HCT116 (cell line): ENCODE measurements around the gene FURIN. TPM values are rescaled to one million over a fixed set of nuclear protein-coding genes. Genes with fewer than 3 reads are reported as not detected.

Experiments used
- ATAC-seq: fragments of 200-7000 bp; cut with Tn5 transposase; 2 replicates; pipeline ENCODE4 v1.9.1; 2020; ENCODE audit warnings: mild to moderate bottlenecking, moderate library complexity
- BruUV-seq: library from RNA; stranded (reverse); fragments of 400-500 nt; replicated peaks from 2 replicates; lab custom pipeline; 2021; lab: Mats Ljungman, UMichigan
- CTCF ChIA-PET: fragments of 300-600 bp; sonication (Branson Sonifier 250); formaldehyde crosslinking; loops from one replicate; lab custom pipeline; 2021; ENCODE audit warnings: antibody characterized with exemption; lab: Charles Lee
- POLR2A ChIA-PET: fragments of 300-600, 350-600 bp; sonication (Branson Sonifier 250); formaldehyde crosslinking; loops from one replicate; lab custom pipeline; 2021; ENCODE audit warnings: antibody characterized with exemption; lab: Charles Lee
- RAD21 ChIA-PET, 2 experiments: fragments of 300-600 bp; sonication (Branson Sonifier 250); formaldehyde crosslinking; loops; one replicate each; lab custom pipeline; 2023; ENCODE audit warnings: low total read pairs in 2 of 2; ENCODE audit not compliant: uncharacterized antibody in 2 of 2, unreplicated experiment in 2 of 2, low non-redundant PET in 1 of 2; lab: Charles Lee
- DNase-seq: peaks from one replicate; pipeline ENCODE4 v3.0.0-alpha.2; 2010; ENCODE audit warnings: low read depth, low spot score
- H2AFZ ChIP-seq: fragments of 200-600 bp; shearing (Covaris generic), sonication (generic); 2 replicates; pipeline ENCODE4 v1.6.1; 2017; ENCODE audit warnings: low read depth, mixed run types, mixed read lengths, antibody characterized with exemption, low read length; ENCODE audit not compliant: poor library complexity, severe bottlenecking
- H3K27ac ChIP-seq: 2 replicates; pipeline ENCODE4 v1.5.1; 2012; ENCODE audit warnings: low read depth, low read length
- H3K27me3 ChIP-seq: fragments of 200-600 bp; sonication (generic); 2 replicates; pipeline ENCODE4 v1.6.1; 2016; ENCODE audit warnings: mixed run types, low read length, mixed read lengths; ENCODE audit not compliant: insufficient read depth
- H3K36me3 ChIP-seq, 2 experiments: fragments of 200-500 bp in 1 of 2; fragments of 200-600 bp in 1 of 2; sonication (Bioruptor generic) in 1 of 2; sonication (generic) in 1 of 2; 2 replicates each; pipeline versions ENCODE4 v1.5.1 to v1.6.1; 2014 to 2016; ENCODE audit warnings: low read length in 2 of 2, inconsistent platforms in 1 of 2, mixed read lengths in 1 of 2, mixed run types in 1 of 2; ENCODE audit not compliant: insufficient read depth in 2 of 2, control insufficient read depth in 1 of 2
- H3K4me1 ChIP-seq, 2 experiments: fragments of 200-600 bp in 1 of 2; sonication (generic) in 1 of 2; 2 replicates each; pipeline versions ENCODE4 v1.5.1 to v1.6.1; 2012 to 2017; ENCODE audit warnings: low read length in 2 of 2, inconsistent platforms in 1 of 2, mild to moderate bottlenecking in 1 of 2, mixed read lengths in 1 of 2, mixed run types in 1 of 2, moderate library complexity in 1 of 2; ENCODE audit not compliant: insufficient read depth in 2 of 2, control insufficient read depth in 1 of 2
- H3K4me2 ChIP-seq: fragments of 200-600 bp; sonication (generic); 2 replicates; pipeline ENCODE4 v1.6.1; 2017; ENCODE audit warnings: mixed run types, low read length, mixed read lengths
- H3K4me3 ChIP-seq, 2 experiments: fragments of 200-600 bp in 1 of 2; sonication (generic) in 1 of 2; replicated peaks in 1 of 2; 2 replicates each; pipeline ENCODE4 v1.5.1; 2011 to 2016; ENCODE audit warnings: low read length in 2 of 2, control low read depth in 1 of 2, low read depth in 1 of 2, mild to moderate bottlenecking in 1 of 2, mixed read lengths in 1 of 2, mixed run types in 1 of 2
- H3K79me2 ChIP-seq: fragments of 200-600 bp; sonication (generic); 2 replicates; pipeline ENCODE4 v1.6.1; 2017; ENCODE audit warnings: mild to moderate bottlenecking, mixed run types, low read length, moderate library complexity, mixed read lengths; ENCODE audit not compliant: insufficient read depth
- H3K9ac ChIP-seq: fragments of 200-600 bp; sonication (generic); 2 replicates; pipeline ENCODE4 v1.6.1; 2016; ENCODE audit warnings: low read length, mixed read lengths
- H3K9me2 ChIP-seq: fragments of 200-600 bp; sonication (generic), shearing (Covaris generic); 2 replicates; pipeline ENCODE4 v1.6.1; 2017; ENCODE audit warnings: mixed run types, mild to moderate bottlenecking, moderate library complexity; ENCODE audit not compliant: insufficient read depth
- H3K9me3 ChIP-seq, 2 experiments: fragments of 200-500 bp in 1 of 2; fragments of 200-600 bp in 1 of 2; sonication (Bioruptor generic) in 1 of 2; sonication (generic) in 1 of 2; 2 replicates each; pipeline ENCODE4 v1.6.1; 2014 to 2017; ENCODE audit warnings: low read length in 2 of 2, mixed read lengths in 2 of 2, inconsistent platforms in 1 of 2, low read depth in 1 of 2, mild to moderate bottlenecking in 1 of 2, mixed run types in 1 of 2, moderate library complexity in 1 of 2; ENCODE audit not compliant: control insufficient read depth in 1 of 2, insufficient read depth in 1 of 2
- H4K20me1 ChIP-seq: fragments of 200-600 bp; sonication (generic), shearing (Covaris generic); 2 replicates; pipeline ENCODE4 v1.6.1; 2017; ENCODE audit warnings: mixed run types, mild to moderate bottlenecking, moderate library complexity; ENCODE audit not compliant: insufficient read depth
- EGR1 ChIP-seq: IDR thresholded peaks from 2 replicates; pipeline ENCODE4 v1.6.1; 2012; ENCODE audit warnings: low read depth
- ELF1 ChIP-seq: IDR thresholded peaks from 2 replicates; pipeline ENCODE4 v1.6.1; 2012; ENCODE audit warnings: low read depth, borderline replicate concordance
- EZH2 ChIP-seq: fragments of 200-600 bp; sonication (generic); IDR thresholded peaks from 2 replicates; pipeline ENCODE4 v1.6.1; 2017; ENCODE audit warnings: antibody characterized with exemption, mixed run types
- EZH2phosphoT487 ChIP-seq: fragments of 200-600 bp; IDR thresholded peaks from 2 replicates; pipeline ENCODE4 v1.6.1; 2018; ENCODE audit warnings: antibody characterized with exemption, borderline replicate concordance
- JUND ChIP-seq: IDR thresholded peaks from 2 replicates; pipeline ENCODE4 v1.6.1; 2012
- MAX ChIP-seq: IDR thresholded peaks from 2 replicates; pipeline ENCODE4 v1.6.1; 2012
- POLR2AphosphoS5 ChIP-seq: IDR thresholded peaks from 2 replicates; pipeline ENCODE4 v1.6.1; 2011; ENCODE audit warnings: mild to moderate bottlenecking, low read depth, low read length, moderate library complexity
- RAD21 ChIP-seq: IDR thresholded peaks from 2 replicates; pipeline ENCODE4 v1.6.1; 2012; ENCODE audit warnings: low read depth, mild to moderate bottlenecking
- SIN3A ChIP-seq: IDR thresholded peaks from 2 replicates; pipeline ENCODE4 v1.6.1; 2012; ENCODE audit warnings: low read depth
- SRF ChIP-seq: IDR thresholded peaks from 2 replicates; pipeline ENCODE4 v1.6.1; 2012; ENCODE audit warnings: low read depth
- TCF7L2 ChIP-seq: IDR thresholded peaks from 2 replicates; pipeline ENCODE4 v1.7.0; 2011; ENCODE audit warnings: borderline replicate concordance, inconsistent platforms; ENCODE audit not compliant: insufficient read depth, insufficient read length; ENCODE audit errors: extremely low read depth
- YY1 ChIP-seq: IDR thresholded peaks from 2 replicates; pipeline ENCODE4 v1.6.1; 2011; ENCODE audit warnings: low read length, low read depth, moderate library complexity, mild to moderate bottlenecking; ENCODE audit not compliant: insufficient replicate concordance; ENCODE audit errors: extremely low read depth
- ZBTB33 ChIP-seq: IDR thresholded peaks from 2 replicates; pipeline ENCODE4 v1.6.1; 2011; ENCODE audit warnings: mild to moderate bottlenecking, low read length, moderate library complexity; ENCODE audit not compliant: insufficient replicate concordance; ENCODE audit errors: extremely low read depth
- ZNF274 ChIP-seq: fragments of 200-500 bp; sonication (Bioruptor generic); IDR thresholded peaks from 2 replicates; pipeline ENCODE4 v1.6.1; 2014; ENCODE audit warnings: mild to moderate bottlenecking, low read depth, low read length, inconsistent platforms
- intact Hi-C: fragments of 100-400 bp; cut with micrococcal nuclease; formaldehyde crosslinking; loops from 2 replicates; pipeline ENCODE4 v1.10.0; 2022
- total RNA-seq: library from RNA; stranded (reverse); gene quantifications from one replicate; pipeline ENCODE4 v1.2.1, GENCODE V29; 2021; ENCODE audit not compliant: unreplicated experiment
- TF ChIP-seq, protein P1 (sequence below): IDR thresholded peaks from 2 replicates; pipeline ENCODE4 v1.6.1; 2012
- TF ChIP-seq, protein P2 (sequence below), 3 experiments: fragments of 200-600 bp in 1 of 3; sonication (generic) in 1 of 3; IDR thresholded peaks in 2 of 3; conservative IDR thresholded peaks in 1 of 3; 2 replicates each; pipeline ENCODE4 v1.5.1; 2012 to 2017; ENCODE audit warnings: low read depth in 2 of 3, low read length in 2 of 3, antibody characterized with exemption in 1 of 3, borderline replicate concordance in 1 of 3, control low read depth in 1 of 3, mild to moderate bottlenecking in 1 of 3, mixed read lengths in 1 of 3, mixed run types in 1 of 3, moderate library complexity in 1 of 3; ENCODE audit not compliant: insufficient read depth in 1 of 3

FURIN gene
- total RNA-seq, 1 experiment from 2014 or later = 42.0 TPM

GRCh38 chr15:90915216-90915807, 46.9 kb downstream of the FURIN start:
- H3K4me1 ChIP-seq = no peaks in the 10 kb centered on the region
- ATAC-seq (no peak), DNase-seq (no peak)
- ChIA-PET POLR2A (no interaction called here), CTCF (no interaction called here), RAD21 (no interaction called here)
- H3K27ac ChIP-seq = no peak overlapping the region
- no peak overlapping the region for H2AFZ ChIP-seq
- H3K79me2 ChIP-seq = no peaks in the 10 kb centered on the region
- H3K9ac ChIP-seq = no peak overlapping the region
- no peaks in the 10 kb centered on the region for H4K20me1 ChIP-seq
- no TSS peak for BruUV-seq
- no peaks in the 10 kb centered on the region for H3K9me3 ChIP-seq
- peaks cover 2 to 4% of the 10 kb centered on the region in 2 experiments; a peak in 2 of 4 replicates for H3K36me3 ChIP-seq
- TF ChIP-seq ELF1 = no peak
- no peak for TF ChIP-seq ZBTB33
- TF ChIP-seq YY1 = no peak
- TF ChIP-seq EZH2phosphoT487 = no peak
- TF ChIP-seq EGR1 = no peak
- no peak for TF ChIP-seq JUND
- TF ChIP-seq, protein P1, sequence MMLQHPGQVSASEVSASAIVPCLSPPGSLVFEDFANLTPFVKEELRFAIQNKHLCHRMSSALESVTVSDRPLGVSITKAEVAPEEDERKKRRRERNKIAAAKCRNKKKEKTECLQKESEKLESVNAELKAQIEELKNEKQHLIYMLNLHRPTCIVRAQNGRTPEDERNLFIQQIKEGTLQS = no peak
- no peak for TF ChIP-seq EZH2
- TF ChIP-seq, protein P2, sequence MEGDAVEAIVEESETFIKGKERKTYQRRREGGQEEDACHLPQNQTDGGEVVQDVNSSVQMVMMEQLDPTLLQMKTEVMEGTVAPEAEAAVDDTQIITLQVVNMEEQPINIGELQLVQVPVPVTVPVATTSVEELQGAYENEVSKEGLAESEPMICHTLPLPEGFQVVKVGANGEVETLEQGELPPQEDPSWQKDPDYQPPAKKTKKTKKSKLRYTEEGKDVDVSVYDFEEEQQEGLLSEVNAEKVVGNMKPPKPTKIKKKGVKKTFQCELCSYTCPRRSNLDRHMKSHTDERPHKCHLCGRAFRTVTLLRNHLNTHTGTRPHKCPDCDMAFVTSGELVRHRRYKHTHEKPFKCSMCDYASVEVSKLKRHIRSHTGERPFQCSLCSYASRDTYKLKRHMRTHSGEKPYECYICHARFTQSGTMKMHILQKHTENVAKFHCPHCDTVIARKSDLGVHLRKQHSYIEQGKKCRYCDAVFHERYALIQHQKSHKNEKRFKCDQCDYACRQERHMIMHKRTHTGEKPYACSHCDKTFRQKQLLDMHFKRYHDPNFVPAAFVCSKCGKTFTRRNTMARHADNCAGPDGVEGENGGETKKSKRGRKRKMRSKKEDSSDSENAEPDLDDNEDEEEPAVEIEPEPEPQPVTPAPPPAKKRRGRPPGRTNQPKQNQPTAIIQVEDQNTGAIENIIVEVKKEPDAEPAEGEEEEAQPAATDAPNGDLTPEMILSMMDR (IDR thresholded peaks at IDR 0.05 in 2 of 3, conservative IDR thresholded peaks at IDR 0.05 in 1 of 3; ENCODE audit: borderline replicate concordance in 1 of 3, insufficient read depth in 1 of 3, low read depth in 2 of 3, low read length in 2 of 3) = no peak
- TF ChIP-seq SIN3A = no peak
- TF ChIP-seq TCF7L2 = no peak
- TF ChIP-seq SRF = no peak
- TF ChIP-seq POLR2AphosphoS5 = no peak
- no peak for TF ChIP-seq MAX
- no peak for TF ChIP-seq ZNF274
- no peak for TF ChIP-seq RAD21
- H3K9me2 ChIP-seq = no peaks in the 10 kb centered on the region
- intact Hi-C loops = no loop called here
- no peak overlapping the region for H3K4me3 ChIP-seq
- H3K4me2 ChIP-seq = no peak overlapping the region
- H3K27me3 ChIP-seq = no peaks in the 10 kb centered on the region
